Right hindlimb (tissue), 1 donor: ENCODE results near the gene TRIM56.

ENCODE experiments used
- DNase-seq: peaks from one replicate; pipeline ENCODE4 v3.0.0-alpha.2; 2018

The TRIM56 gene

GRCh38 chr7:101134399-101134980, 49.2 kb downstream of the TRIM56 start:
- DNase-seq = no peak

- DNase-seq = no peak
These were observed 52.5 kb downstream of the TRIM56 start for GRCh38 chr7:101137651-101138212.

- peak; percentile 81 for DNase-seq
These were observed 53.1 kb downstream of the TRIM56 start for GRCh38 chr7:101138213-101138870.

- no peak for DNase-seq
These were observed 55.0 kb downstream of the TRIM56 start for GRCh38 chr7:101140339-101140699.

GRCh38 chr7:101140746-101141382, 55.6 kb downstream of the TRIM56 start:
- DNase-seq = no peak
